NOMO-1 treated with dmso at 0.1 percent for 144 hours (cell line): ENCODE measurements around the gene GPSM1.

Source experiments
- DNase-seq: peaks from one replicate; lab custom pipeline; 2025; ENCODE audit not compliant: unreplicated experiment; lab: John Stamatoyannopoulos, UW

GPSM1 gene

DNA sequence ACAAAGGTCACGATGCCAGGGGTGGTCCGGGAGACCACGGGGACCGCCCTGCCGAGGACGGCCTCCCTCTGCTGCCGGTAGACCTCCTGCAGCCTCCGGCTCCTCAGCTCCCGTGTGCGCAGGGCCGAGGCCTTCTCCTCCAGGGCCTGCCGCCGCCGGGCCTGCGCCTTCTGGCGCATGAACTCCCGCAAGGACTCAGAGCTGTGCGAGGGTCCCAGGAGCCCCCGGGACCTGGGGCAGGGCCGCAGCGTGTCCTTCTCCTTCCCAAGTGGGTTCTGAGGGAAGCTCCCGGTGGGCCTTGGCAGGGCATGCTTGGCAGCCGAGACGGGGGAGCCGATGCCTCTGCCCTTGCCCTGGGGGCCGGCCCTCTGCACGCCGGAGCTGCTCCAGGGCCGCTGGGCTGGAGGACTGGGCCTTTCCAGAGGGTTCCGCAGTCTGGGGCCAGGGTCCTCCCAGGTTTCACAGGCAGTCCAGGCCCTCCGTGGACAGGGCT, 36.8 kb upstream of the GPSM1 start:
- DNase-seq = no peak

GRCh38 chr9:136291306-136292025, 35.9 kb upstream of the GPSM1 start:
- DNase-seq = no peak

DNA sequence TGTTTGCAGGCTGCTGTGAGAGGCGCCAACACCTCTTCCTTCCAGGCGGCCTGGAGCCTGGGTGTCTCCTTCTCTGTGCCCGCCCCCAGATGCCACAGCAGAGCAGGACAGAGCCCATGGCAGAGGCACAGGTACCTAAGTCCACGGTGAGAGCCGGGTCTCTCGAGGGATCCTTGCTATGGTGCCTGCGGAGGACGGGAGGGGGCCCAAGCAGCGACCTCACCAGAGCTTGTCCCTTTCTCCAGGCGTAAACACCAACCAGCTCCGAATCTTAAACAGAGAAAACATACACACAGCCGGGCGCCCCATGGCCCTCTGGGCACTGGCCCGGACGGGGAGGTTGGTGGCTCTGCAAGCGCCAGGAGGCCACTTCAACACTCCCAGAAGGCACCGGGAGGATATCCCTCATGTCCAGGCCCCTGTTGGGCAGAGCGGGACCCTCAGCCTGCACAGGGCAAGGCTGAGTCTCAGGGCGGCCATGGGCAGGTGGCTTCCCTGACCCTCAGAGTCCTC, 35.3 kb upstream of the GPSM1 start:
- DNase-seq = no peak

- DNase-seq = no peak
Observed at GRCh38 chr9:136292591-136293448, 34.5 kb upstream of the GPSM1 start.

GRCh38 chr9:136293476-136294077, 33.8 kb upstream of the GPSM1 start:
- no peak for DNase-seq

GRCh38 chr9:136294437-136294836, 32.9 kb upstream of the GPSM1 start:
- DNase-seq = no peak

- DNase-seq = no peak
Observed at GRCh38 chr9:136295055-136295454, 32.3 kb upstream of the GPSM1 start.

DNA sequence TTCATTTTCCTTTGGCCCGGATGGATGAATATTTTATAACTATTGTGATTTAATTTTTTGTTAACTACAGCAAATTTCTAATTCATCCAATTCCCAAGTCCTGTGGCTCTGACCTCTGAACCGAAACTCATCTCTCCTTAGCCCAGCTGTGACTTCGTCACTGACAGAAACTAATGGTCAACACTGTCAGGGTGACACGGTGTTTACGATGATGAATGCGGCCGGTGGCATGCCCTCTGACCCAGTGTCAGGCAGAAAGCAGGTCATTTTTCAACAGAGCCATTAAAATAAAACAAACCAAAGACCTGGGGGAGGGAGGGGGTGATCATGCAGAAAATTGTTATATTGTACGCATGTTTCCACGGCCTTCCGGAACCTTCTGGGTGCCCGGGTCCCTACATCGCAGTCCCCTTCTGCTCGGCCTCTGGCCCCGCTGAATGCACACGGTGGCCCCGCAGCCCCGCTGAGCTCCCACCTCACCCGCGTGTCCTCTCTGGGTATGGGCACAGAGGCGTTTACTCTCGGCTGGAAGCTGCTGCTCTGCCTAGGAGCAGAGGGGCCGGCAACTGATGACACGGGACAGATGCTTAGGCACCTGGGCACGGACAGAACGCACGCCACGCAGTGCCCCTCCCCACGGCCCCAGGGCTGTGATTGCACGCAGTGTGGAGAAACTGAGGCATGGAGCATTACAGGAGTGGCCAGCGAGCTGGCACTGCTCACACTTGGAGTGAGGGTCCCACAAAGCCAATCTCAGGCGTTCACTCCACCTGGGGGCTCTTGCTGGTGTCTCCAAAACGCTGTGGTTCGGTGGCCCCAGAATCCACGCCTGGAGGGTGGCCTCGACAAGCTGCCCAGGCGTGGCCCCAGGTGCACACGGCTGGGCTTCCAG, 31.6 kb upstream of the GPSM1 start:
- DNase-seq = no peak

DNA sequence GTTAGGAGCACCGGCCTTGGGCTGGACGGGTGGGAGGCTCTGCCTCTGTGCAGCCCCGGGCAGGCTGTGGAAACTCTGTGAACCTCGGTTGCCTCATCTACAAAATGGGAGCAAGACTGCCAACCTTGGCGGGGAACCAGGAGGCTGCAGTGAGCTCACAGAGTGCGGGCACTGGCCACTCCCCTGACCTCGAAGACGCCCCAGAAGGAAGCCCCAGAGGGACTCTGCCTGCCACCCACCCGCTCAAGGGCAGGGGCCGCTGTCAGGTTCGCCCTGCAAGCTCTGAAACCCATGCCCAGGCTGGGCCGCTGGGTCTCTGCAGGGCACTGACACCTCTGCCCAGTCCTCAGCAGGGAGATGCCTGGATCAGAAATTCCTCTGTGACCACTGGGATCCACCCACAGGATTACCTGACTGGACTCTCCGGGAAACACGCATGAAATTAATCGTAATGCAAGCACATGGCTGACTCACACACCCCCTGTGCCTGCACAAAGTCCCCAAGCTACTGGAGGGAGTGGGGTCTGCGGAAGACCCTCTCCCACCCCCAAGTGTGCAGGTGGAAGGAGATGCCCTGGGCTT, 30.8 kb upstream of the GPSM1 start:
- no peak for DNase-seq

DNA sequence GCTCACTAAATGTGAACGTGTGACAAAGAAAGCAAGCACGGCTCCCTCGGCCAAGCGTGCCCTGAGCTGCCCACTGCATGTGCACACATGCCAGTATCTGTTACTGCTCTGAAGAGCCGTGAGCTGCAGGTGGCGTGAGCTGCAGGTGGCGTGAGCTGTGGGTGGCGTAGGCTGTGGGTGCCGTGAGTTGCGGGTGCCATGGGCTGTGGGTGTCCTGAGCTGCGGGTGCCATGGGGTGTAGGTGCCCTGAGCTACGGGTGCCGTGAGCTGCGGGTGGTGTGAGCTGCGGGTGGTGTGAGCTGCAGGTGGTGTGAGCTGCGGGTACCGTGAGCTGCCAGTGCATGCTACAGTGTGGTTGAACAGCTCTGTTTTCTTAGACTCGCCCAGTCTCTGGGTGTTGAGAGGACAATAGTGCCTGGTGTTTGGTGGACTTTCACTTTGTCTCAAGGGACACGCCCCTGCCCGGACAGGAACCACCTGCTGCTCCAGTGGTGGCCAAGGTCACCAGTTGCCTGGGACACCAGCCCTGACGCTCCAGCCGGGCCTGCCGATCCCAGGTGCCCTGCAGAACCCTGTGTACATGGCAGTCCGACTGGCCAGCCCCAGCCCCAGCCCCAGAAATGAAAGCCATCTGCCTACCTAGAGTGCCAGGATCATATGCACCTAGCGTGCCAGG, 30.2 kb upstream of the GPSM1 start:
- DNase-seq = no peak

GRCh38 chr9:136297766-136298735, 29.3 kb upstream of the GPSM1 start:
- no peak for DNase-seq

DNA sequence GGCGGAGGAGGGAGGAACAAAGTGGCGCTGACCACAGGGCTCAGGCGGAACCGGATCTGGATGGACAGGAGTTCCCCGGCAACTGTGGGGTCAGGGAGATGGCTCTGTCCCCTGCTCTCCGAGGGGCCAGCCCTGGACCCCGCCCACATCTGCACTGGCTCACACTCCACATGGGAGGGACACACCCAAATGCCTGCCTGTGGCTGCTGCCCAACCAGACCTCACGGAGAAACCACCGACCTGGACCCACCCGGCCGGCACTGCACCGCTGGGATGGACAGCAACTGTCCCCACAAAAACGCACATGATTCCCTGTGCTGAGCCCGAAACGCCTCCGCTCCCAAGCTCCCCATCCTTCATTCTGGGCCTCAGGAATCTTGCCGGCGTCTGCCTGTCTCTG, 28.2 kb upstream of the GPSM1 start:
- no peak for DNase-seq

- DNase-seq = no peak
Observed at GRCh38 chr9:136299541-136299940, 27.8 kb upstream of the GPSM1 start.

DNA sequence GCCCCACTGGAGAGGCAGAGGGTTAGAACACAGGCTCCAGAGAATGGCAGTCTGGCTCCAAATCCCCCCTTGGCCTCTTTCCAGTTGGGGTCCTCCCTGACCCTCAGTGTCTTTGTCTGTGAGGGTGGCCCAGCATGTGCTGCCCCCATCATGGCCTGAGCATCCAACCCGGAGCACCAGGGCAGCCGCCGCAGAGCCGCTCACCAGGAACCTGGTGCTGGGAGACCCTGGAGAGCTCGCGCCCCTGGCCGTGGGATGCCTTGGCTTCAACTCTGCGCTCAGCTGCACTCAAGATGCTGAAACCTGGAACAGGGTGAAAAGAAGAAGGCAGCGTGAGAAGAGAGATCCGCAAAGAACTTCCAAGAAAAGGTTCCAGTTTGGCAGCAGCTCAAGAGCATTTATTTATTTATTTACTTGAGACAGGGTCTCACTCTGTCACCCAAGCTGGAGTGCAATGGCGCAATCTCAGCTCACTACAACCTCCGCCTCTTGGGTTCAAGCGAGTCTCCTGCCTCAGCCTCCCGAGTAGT, 27.3 kb upstream of the GPSM1 start:
- DNase-seq = no peak

GRCh38 chr9:136300866-136301265, 26.5 kb upstream of the GPSM1 start:
- DNase-seq = no peak

DNA sequence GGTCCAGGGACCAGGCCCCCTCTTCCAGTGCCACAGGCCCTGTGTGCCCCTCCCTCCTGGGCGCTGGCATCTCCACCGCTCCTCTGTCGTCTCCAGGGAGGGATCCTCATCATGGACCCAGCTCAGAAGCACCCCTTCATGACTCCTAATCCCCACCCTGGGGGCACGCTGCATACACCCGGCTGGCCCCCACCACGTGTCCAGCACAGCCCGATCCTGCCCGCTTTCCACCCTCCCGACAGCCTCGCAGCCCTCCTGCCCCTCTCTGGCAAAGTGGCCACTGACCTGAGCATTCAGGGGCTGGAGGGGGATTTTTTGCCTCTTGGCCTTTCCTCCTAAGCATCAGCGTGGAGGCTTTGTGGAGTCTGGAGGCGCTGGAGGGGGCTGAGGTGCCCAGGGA, 24.8 kb upstream of the GPSM1 start:
- DNase-seq = no peak

DNA sequence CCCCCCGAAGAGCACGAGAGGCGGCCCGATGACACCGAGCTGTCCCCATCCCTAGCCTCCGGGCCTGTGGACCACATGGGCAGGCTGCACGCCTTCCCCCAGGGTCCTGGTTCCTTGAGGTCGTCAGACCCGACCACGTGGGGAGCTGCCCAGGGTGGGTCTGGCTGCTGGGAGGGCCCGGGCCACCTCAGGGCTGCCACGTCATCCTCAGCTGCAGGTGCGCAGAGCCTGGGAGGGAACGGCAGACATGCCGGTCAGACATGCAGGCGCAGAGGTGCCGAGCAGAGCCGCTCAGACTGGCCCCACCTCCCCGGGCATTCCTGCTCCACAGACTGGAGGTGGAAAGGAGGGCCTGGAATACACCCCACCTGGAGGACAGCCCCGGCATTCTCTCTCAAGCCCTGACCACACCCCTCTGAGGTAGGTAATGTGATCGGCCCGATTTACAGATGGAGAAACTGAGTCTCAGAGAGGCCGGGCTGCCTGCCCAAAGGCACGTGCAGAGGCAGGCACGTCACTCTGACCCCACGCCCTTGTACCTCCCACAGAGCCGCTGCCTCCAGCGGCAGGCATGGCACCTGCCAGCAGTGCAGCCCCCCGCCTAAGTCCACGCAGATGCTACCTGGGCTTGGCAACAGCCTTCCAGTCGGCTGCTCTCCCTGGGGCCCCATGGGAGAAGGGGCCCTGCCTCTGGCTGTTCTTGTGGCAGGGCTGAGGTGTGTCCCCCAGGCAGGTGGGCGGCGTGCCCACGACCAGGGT, 24.1 kb upstream of the GPSM1 start:
- DNase-seq = no peak
